ENCODE measurements around the gene ETS1.
A peak's percentile ranks its signal among the peaks of the same experiment; 100 is the strongest.

Gene ETS1

GRCh38 chr11:128574576-128575011 lies 12.8 kb downstream of the ETS1 start:
- Mint-ChIP-seq H3K27ac (no peak overlapping the region), H3K36me3 (ENCODE audit: low read depth) (no peaks in the 10 kb centered on the region), H3K9me3 (no peaks in the 10 kb centered on the region), H3K27me3 (no peaks in the 10 kb centered on the region), H3K4me1 (ENCODE audit: low read depth) (peaks cover 65% of the 10 kb centered on the region), H3K4me3 (no peak overlapping the region)

- no peaks in the 10 kb centered on the region for H3K36me3 Mint-ChIP-seq (ENCODE audit: low read depth)
- no peaks in the 10 kb centered on the region for H3K27me3 Mint-ChIP-seq
- no peaks in the 10 kb centered on the region for H3K9me3 Mint-ChIP-seq
- no peak overlapping the region for H3K27ac Mint-ChIP-seq
- peaks cover 65% of the 10 kb centered on the region for H3K4me1 Mint-ChIP-seq (ENCODE audit: low read depth)
- no peak overlapping the region for H3K4me3 Mint-ChIP-seq
Observed at GRCh38 chr11:128573638-128574037, 13.7 kb downstream of the ETS1 start.

GRCh38 chr11:128572965-128573364 lies 14.4 kb downstream of the ETS1 start:
- peaks cover 71% of the 10 kb centered on the region for H3K4me1 Mint-ChIP-seq (ENCODE audit: low read depth)
- no peaks in the 10 kb centered on the region for H3K36me3 Mint-ChIP-seq (ENCODE audit: low read depth)
- no peaks in the 10 kb centered on the region for H3K9me3 Mint-ChIP-seq
- no peaks in the 10 kb centered on the region for H3K27me3 Mint-ChIP-seq
- no peak overlapping the region for H3K27ac Mint-ChIP-seq
- no peak overlapping the region for H3K4me3 Mint-ChIP-seq

GRCh38 chr11:128570632-128571031 lies 16.7 kb downstream of the ETS1 start:
- Mint-ChIP-seq H3K27ac (no peak overlapping the region), H3K36me3 (ENCODE audit: low read depth) (no peaks in the 10 kb centered on the region), H3K27me3 (no peaks in the 10 kb centered on the region), H3K4me1 (ENCODE audit: low read depth) (peaks cover 65% of the 10 kb centered on the region), H3K4me3 (no peak overlapping the region), H3K9me3 (peaks cover 4% of the 10 kb centered on the region)

- H3K4me3 Mint-ChIP-seq = no peak overlapping the region
- peaks cover 52% of the 10 kb centered on the region for H3K4me1 Mint-ChIP-seq (ENCODE audit: low read depth)
- H3K27me3 Mint-ChIP-seq = no peaks in the 10 kb centered on the region
Observed at GRCh38 chr11:128569291-128569690, 18.1 kb downstream of the ETS1 start.

GRCh38 chr11:128568166-128568778 lies 19.1 kb downstream of the ETS1 start:
- peaks cover 4% of the 10 kb centered on the region for H3K9me3 Mint-ChIP-seq
- H3K36me3 Mint-ChIP-seq (ENCODE audit: low read depth) = no peaks in the 10 kb centered on the region
- H3K27me3 Mint-ChIP-seq = no peaks in the 10 kb centered on the region
- peaks cover 56% of the 10 kb centered on the region for H3K4me1 Mint-ChIP-seq (ENCODE audit: low read depth)
- no peak overlapping the region for H3K4me3 Mint-ChIP-seq
- H3K27ac Mint-ChIP-seq = peak overlapping the region; percentile 39

More at GRCh38 chr11:128569291-128569690, 18.1 kb downstream of the ETS1 start:
- H3K9me3 Mint-ChIP-seq = peaks cover 4% of the 10 kb centered on the region
- H3K27ac Mint-ChIP-seq = no peak overlapping the region
- H3K36me3 Mint-ChIP-seq (ENCODE audit: low read depth) = no peaks in the 10 kb centered on the region

- peaks cover 4% of the 10 kb centered on the region for H3K9me3 Mint-ChIP-seq
- H3K4me1 Mint-ChIP-seq (ENCODE audit: low read depth) = peaks cover 44% of the 10 kb centered on the region
- H3K36me3 Mint-ChIP-seq (ENCODE audit: low read depth) = no peaks in the 10 kb centered on the region
- H3K27me3 Mint-ChIP-seq = no peaks in the 10 kb centered on the region
- no peak overlapping the region for H3K4me3 Mint-ChIP-seq
- no peak overlapping the region for H3K27ac Mint-ChIP-seq
Observed at GRCh38 chr11:128567130-128567529, 20.2 kb downstream of the ETS1 start.

GRCh38 chr11:128565881-128566280 lies 21.5 kb downstream of the ETS1 start:
- Mint-ChIP-seq H3K27me3 (no peaks in the 10 kb centered on the region), H3K9me3 (peaks cover 7% of the 10 kb centered on the region), H3K27ac (no peak overlapping the region), H3K4me1 (ENCODE audit: low read depth) (peaks cover 44% of the 10 kb centered on the region), H3K4me3 (no peak overlapping the region), H3K36me3 (ENCODE audit: low read depth) (no peaks in the 10 kb centered on the region)

- Mint-ChIP-seq H3K4me1 (ENCODE audit: low read depth) (peaks cover 47% of the 10 kb centered on the region), H3K27me3 (no peaks in the 10 kb centered on the region), H3K4me3 (no peak overlapping the region), H3K9me3 (peaks cover 7% of the 10 kb centered on the region), H3K27ac (no peak overlapping the region), H3K36me3 (ENCODE audit: low read depth) (no peaks in the 10 kb centered on the region)
Observed at GRCh38 chr11:128564642-128565245, 22.6 kb downstream of the ETS1 start.

GRCh38 chr11:128563942-128564641 lies 23.3 kb downstream of the ETS1 start:
- peaks cover 48% of the 10 kb centered on the region for H3K4me1 Mint-ChIP-seq (ENCODE audit: low read depth)
- H3K9me3 Mint-ChIP-seq = peaks cover 7% of the 10 kb centered on the region
- no peaks in the 10 kb centered on the region for H3K27me3 Mint-ChIP-seq
- no peaks in the 10 kb centered on the region for H3K36me3 Mint-ChIP-seq (ENCODE audit: low read depth)
- no peak overlapping the region for H3K27ac Mint-ChIP-seq
- no peak overlapping the region for H3K4me3 Mint-ChIP-seq

GRCh38 chr11:128563308-128563707 lies 24.1 kb downstream of the ETS1 start:
- H3K4me1 Mint-ChIP-seq (ENCODE audit: low read depth) = peaks cover 44% of the 10 kb centered on the region

GRCh38 chr11:128559496-128560103 lies 27.8 kb downstream of the ETS1 start:
- H3K4me3 Mint-ChIP-seq = no peak overlapping the region
- H3K27me3 Mint-ChIP-seq = no peaks in the 10 kb centered on the region
- H3K27ac Mint-ChIP-seq = no peak overlapping the region
- H3K36me3 Mint-ChIP-seq (ENCODE audit: low read depth) = no peaks in the 10 kb centered on the region
- peaks cover 29% of the 10 kb centered on the region for H3K4me1 Mint-ChIP-seq (ENCODE audit: low read depth)
- peaks cover 3% of the 10 kb centered on the region for H3K9me3 Mint-ChIP-seq

More at GRCh38 chr11:128563308-128563707, 24.1 kb downstream of the ETS1 start:
- Mint-ChIP-seq H3K27me3 (no peaks in the 10 kb centered on the region), H3K4me3 (no peak overlapping the region), H3K27ac (no peak overlapping the region), H3K36me3 (ENCODE audit: low read depth) (no peaks in the 10 kb centered on the region), H3K9me3 (peaks cover 7% of the 10 kb centered on the region)

- no peak overlapping the region for H3K27ac Mint-ChIP-seq
- H3K27me3 Mint-ChIP-seq = no peaks in the 10 kb centered on the region
- H3K4me3 Mint-ChIP-seq = no peak overlapping the region
- H3K9me3 Mint-ChIP-seq = no peaks in the 10 kb centered on the region
- no peaks in the 10 kb centered on the region for H3K36me3 Mint-ChIP-seq (ENCODE audit: low read depth)
- peaks cover 59% of the 10 kb centered on the region for H3K4me1 Mint-ChIP-seq (ENCODE audit: low read depth)
Observed at GRCh38 chr11:128555606-128556005, 31.8 kb downstream of the ETS1 start.

GRCh38 chr11:128553662-128554362 lies 33.5 kb downstream of the ETS1 start:
- no peaks in the 10 kb centered on the region for H3K36me3 Mint-ChIP-seq (ENCODE audit: low read depth)
- H3K4me3 Mint-ChIP-seq = peak overlapping the region; percentile 57
- H3K27me3 Mint-ChIP-seq = no peaks in the 10 kb centered on the region
- peaks cover 61% of the 10 kb centered on the region for H3K4me1 Mint-ChIP-seq (ENCODE audit: low read depth)
- no peaks in the 10 kb centered on the region for H3K9me3 Mint-ChIP-seq
- H3K27ac Mint-ChIP-seq = peak overlapping the region; percentile 86
